Neural cell (in vitro differentiated cells): ENCODE measurements around the gene GPC5. TPM values are rescaled to one million over a fixed set of nuclear protein-coding genes. Genes with fewer than 3 reads are reported as not detected.
A peak's percentile ranks its signal among the peaks of the same experiment; 100 is the strongest.

ENCODE experiments used
- H2AFZ ChIP-seq: fragments of 200-600, 300-800 bp; sonication (generic), shearing (Covaris generic); 2 replicates; pipeline ENCODE4 v1.6.0; 2014; ENCODE audit warnings: low read depth, mild to moderate bottlenecking, antibody characterized with exemption, low read length, moderate library complexity
- H3F3A ChIP-seq: fragments of 200-600 bp; shearing (Covaris generic); 2 replicates; pipeline ENCODE4 v1.6.1; 2016; ENCODE audit warnings: mild to moderate bottlenecking, moderate library complexity, mixed read lengths, antibody characterized with exemption, low read length; ENCODE audit not compliant: insufficient read depth, poor library complexity, severe bottlenecking
- H3K27ac ChIP-seq: fragments of 200-600, 300-800 bp; sonication (generic), shearing (Covaris generic); 2 replicates; pipeline ENCODE4 v1.5.1; 2014; ENCODE audit warnings: mild to moderate bottlenecking, low read length, moderate library complexity
- H3K27me3 ChIP-seq: fragments of 300-800, 200-600 bp; sonication (generic), shearing (Covaris generic); 2 replicates; pipeline ENCODE4 v1.6.0; 2014; ENCODE audit warnings: mild to moderate bottlenecking, low read depth, low read length, moderate library complexity; ENCODE audit not compliant: insufficient read depth
- H3K36me3 ChIP-seq: fragments of 300-800, 200-600 bp; sonication (generic), shearing (Covaris generic); 2 replicates; pipeline ENCODE4 v1.5.1; 2014; ENCODE audit warnings: mild to moderate bottlenecking, antibody characterized with exemption, low read length, moderate library complexity; ENCODE audit not compliant: insufficient read depth
- H3K4me2 ChIP-seq: fragments of 300-800, 200-600 bp; sonication (generic), shearing (Covaris generic); 2 replicates; pipeline ENCODE4 v1.6.0; 2014; ENCODE audit warnings: mild to moderate bottlenecking, low read length
- H3K4me3 ChIP-seq: fragments of 300-800, 200-600 bp; sonication (generic), shearing (Covaris generic); 2 replicates; pipeline ENCODE4 v1.5.1; 2014; ENCODE audit warnings: mild to moderate bottlenecking, low read length, moderate library complexity
- H3K79me2 ChIP-seq: fragments of 200-600 bp; shearing (Covaris generic); replicated peaks from 2 replicates; pipeline ENCODE4 v1.6.0; 2014; ENCODE audit warnings: mild to moderate bottlenecking, low read length, moderate library complexity; ENCODE audit not compliant: insufficient read depth
- H3K9ac ChIP-seq: fragments of 300-800, 200-600 bp; sonication (generic), shearing (Covaris generic); 2 replicates; pipeline ENCODE4 v1.6.1; 2016; ENCODE audit warnings: mild to moderate bottlenecking, low read length, mixed read lengths
- H3K9me2 ChIP-seq: fragments of 200-600 bp; shearing (Covaris generic); 2 replicates; pipeline ENCODE4 v1.6.1; 2016; ENCODE audit warnings: mild to moderate bottlenecking, low read length, mixed read lengths; ENCODE audit not compliant: insufficient read depth
- H3K9me3 ChIP-seq: fragments of 200-600, 300-800 bp; sonication (generic), shearing (Covaris generic); 2 replicates; pipeline ENCODE4 v1.6.1; 2016; ENCODE audit warnings: mild to moderate bottlenecking, mixed run types, low read length, moderate library complexity, mixed read lengths
- H4K20me1 ChIP-seq: fragments of 200-600 bp; shearing (Covaris generic); 2 replicates; pipeline ENCODE4 v1.6.1; 2016; ENCODE audit warnings: mild to moderate bottlenecking, mixed run types; ENCODE audit not compliant: insufficient read depth
- CTCF ChIP-seq: fragments of 450-650 bp; IDR thresholded peaks from 2 replicates; pipeline ENCODE4 v1.5.1; 2014; ENCODE audit warnings: antibody characterized with exemption, mild to moderate bottlenecking, moderate library complexity; ENCODE audit not compliant: poor library complexity, severe bottlenecking
- EP300 ChIP-seq: fragments of 450-650 bp; conservative IDR thresholded peaks from 2 replicates; pipeline ENCODE4 v1.6.1; 2014; ENCODE audit warnings: antibody characterized with exemption, mild to moderate bottlenecking, moderate library complexity; ENCODE audit not compliant: poor library complexity, severe bottlenecking
- EZH2 ChIP-seq: fragments of 200-600, 300-800 bp; shearing (Covaris generic), sonication (generic); IDR thresholded peaks from 2 replicates; pipeline ENCODE4 v1.6.1; 2014; ENCODE audit warnings: antibody characterized with exemption, low read length, borderline replicate concordance, mild to moderate bottlenecking; ENCODE audit not compliant: insufficient read depth, poor library complexity, severe bottlenecking
- MXI1 ChIP-seq: fragments of 450-650 bp; conservative IDR thresholded peaks from 2 replicates; pipeline ENCODE4 v1.6.1; 2014; ENCODE audit warnings: antibody characterized with exemption, mild to moderate bottlenecking; ENCODE audit not compliant: poor library complexity, severe bottlenecking
- POLR2AphosphoS5 ChIP-seq: IDR thresholded peaks from 2 replicates; pipeline ENCODE4 v1.6.1; 2012
- RAD21 ChIP-seq: fragments of 450-650 bp; conservative IDR thresholded peaks from 2 replicates; pipeline ENCODE4 v1.6.1; 2014; ENCODE audit warnings: antibody characterized with exemption, mild to moderate bottlenecking, moderate library complexity
- SMC3 ChIP-seq: fragments of 450-650 bp; conservative IDR thresholded peaks from 2 replicates; pipeline ENCODE4 v1.6.1; 2014; ENCODE audit warnings: antibody characterized with exemption, mild to moderate bottlenecking, moderate library complexity; ENCODE audit not compliant: poor library complexity
- TAF1 ChIP-seq: IDR thresholded peaks from 2 replicates; pipeline ENCODE4 v1.6.1; 2012; ENCODE audit warnings: low read depth
- polyA plus RNA-seq: library from polyadenylated mRNA; depleted of rRNA; stranded (reverse); fragments of >200 nt; gene quantifications from 2 replicates; pipeline ENCODE4 v1.2.3, GENCODE V29; 2014
- TF ChIP-seq, protein P1 (sequence below): IDR thresholded peaks from 2 replicates; pipeline ENCODE4 v1.6.1; 2012; ENCODE audit warnings: borderline replicate concordance

The GPC5 gene
- polyA plus RNA-seq, 1 donor from 2014 or later: 5.0 TPM

DNA sequence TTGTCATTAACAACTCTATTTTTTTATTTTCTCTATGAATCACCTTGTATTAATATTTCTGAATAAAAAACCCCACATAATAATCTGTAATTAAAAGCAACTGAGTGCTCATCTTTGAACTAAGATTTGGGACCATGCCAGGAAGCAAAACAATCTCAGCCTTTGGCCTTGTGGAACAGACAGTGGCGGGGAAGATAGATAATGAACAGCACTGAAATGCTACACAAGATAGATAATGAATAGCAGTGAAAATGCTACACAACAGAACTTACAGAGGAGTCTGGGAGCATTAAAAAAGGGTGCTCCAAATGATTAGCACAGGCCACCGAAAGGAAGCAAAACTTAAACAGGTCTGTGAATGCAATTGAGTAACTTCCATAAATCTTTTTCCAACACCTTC is 134.9 kb downstream of the GPC5 start:
- Histone ChIP-seq H3K9me3 (no peaks in the 10 kb centered on the region), H3K9ac (no peak overlapping the region), H3K79me2 (no peaks in the 10 kb centered on the region), H3K4me3 (no peak overlapping the region), H3K36me3 (no peaks in the 10 kb centered on the region), H3K9me2 (no peaks in the 10 kb centered on the region), H2AFZ (no peak overlapping the region), H3K4me2 (no peak overlapping the region), H3K27ac (no peak overlapping the region), H4K20me1 (no peaks in the 10 kb centered on the region), H3F3A (no peaks in the 10 kb centered on the region), H3K27me3 (no peaks in the 10 kb centered on the region)
- no peak for TF ChIP-seq TAF1
- TF ChIP-seq RAD21: no peak
- TF ChIP-seq CTCF: no peak
- no peak for TF ChIP-seq POLR2AphosphoS5
- no peak for TF ChIP-seq MXI1
- no peak for TF ChIP-seq SMC3
- no peak for TF ChIP-seq EZH2
- TF ChIP-seq, protein P1, sequence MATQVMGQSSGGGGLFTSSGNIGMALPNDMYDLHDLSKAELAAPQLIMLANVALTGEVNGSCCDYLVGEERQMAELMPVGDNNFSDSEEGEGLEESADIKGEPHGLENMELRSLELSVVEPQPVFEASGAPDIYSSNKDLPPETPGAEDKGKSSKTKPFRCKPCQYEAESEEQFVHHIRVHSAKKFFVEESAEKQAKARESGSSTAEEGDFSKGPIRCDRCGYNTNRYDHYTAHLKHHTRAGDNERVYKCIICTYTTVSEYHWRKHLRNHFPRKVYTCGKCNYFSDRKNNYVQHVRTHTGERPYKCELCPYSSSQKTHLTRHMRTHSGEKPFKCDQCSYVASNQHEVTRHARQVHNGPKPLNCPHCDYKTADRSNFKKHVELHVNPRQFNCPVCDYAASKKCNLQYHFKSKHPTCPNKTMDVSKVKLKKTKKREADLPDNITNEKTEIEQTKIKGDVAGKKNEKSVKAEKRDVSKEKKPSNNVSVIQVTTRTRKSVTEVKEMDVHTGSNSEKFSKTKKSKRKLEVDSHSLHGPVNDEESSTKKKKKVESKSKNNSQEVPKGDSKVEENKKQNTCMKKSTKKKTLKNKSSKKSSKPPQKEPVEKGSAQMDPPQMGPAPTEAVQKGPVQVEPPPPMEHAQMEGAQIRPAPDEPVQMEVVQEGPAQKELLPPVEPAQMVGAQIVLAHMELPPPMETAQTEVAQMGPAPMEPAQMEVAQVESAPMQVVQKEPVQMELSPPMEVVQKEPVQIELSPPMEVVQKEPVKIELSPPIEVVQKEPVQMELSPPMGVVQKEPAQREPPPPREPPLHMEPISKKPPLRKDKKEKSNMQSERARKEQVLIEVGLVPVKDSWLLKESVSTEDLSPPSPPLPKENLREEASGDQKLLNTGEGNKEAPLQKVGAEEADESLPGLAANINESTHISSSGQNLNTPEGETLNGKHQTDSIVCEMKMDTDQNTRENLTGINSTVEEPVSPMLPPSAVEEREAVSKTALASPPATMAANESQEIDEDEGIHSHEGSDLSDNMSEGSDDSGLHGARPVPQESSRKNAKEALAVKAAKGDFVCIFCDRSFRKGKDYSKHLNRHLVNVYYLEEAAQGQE: no peak
- TF ChIP-seq EP300: no peak

GRCh38 chr13:91534996-91535395 is 136.6 kb downstream of the GPC5 start:
- H3K27ac ChIP-seq: peak overlapping the region; percentile 60
- H3K4me3 ChIP-seq: no peak overlapping the region
- H3K27me3 ChIP-seq: no peaks in the 10 kb centered on the region
- no peaks in the 10 kb centered on the region for H3K79me2 ChIP-seq
- H3K9me3 ChIP-seq: no peaks in the 10 kb centered on the region
- H3K36me3 ChIP-seq: no peaks in the 10 kb centered on the region
- no peak overlapping the region for H3K4me2 ChIP-seq
- H3F3A ChIP-seq: no peaks in the 10 kb centered on the region
- TF ChIP-seq POLR2AphosphoS5 (peak; percentile 75), TAF1 (no peak), CTCF (no peak), SMC3 (no peak), RAD21 (no peak), EZH2 (no peak), MXI1 (no peak), EP300 (peak; percentile 82)
- TF ChIP-seq, protein P1: peak; percentile 95
- H3K9me2 ChIP-seq: no peaks in the 10 kb centered on the region
- H4K20me1 ChIP-seq: no peaks in the 10 kb centered on the region
- no peak overlapping the region for H2AFZ ChIP-seq
- no peak overlapping the region for H3K9ac ChIP-seq
